Pancreas (tissue), 10 donors: ENCODE measurements around the gene MAP1LC3B. TPM values are rescaled to one million over a fixed set of nuclear protein-coding genes. Genes with fewer than 3 reads are reported as not detected.

Source experiments
- ATAC-seq, 4 donors: fragments of 200-7000 bp; cut with Tn5 transposase; one replicate each; pipeline versions ENCODE4 v1.8.0 to v1.9.1; 2020; ENCODE audit warnings: mild to moderate bottlenecking in 4 of 4, moderate library complexity in 4 of 4
- DNase-seq, 6 donors: peaks; one replicate each; pipeline ENCODE4 v3.0.0-alpha.2; 2020
- FAIRE-seq: peaks from 2 replicates; lab custom pipeline; 2012; peaks lifted over from hg19 to GRCh38; lab: Jason Lieb, UNC
- H3K27ac ChIP-seq, 4 donors: fragments of 200-600 bp; sonication (generic); 1 replicate in 3 of 4; 2 replicates in 1 of 4; pipeline versions ENCODE4 v1.5.0 to v1.8.0; 2020
- H3K27me3 ChIP-seq, 4 donors: fragments of 200-600 bp; one replicate each; pipeline ENCODE4 v1.8.0; 2021
- H3K36me3 ChIP-seq, 3 donors: fragments of 200-600 bp; sonication (generic) in 1 of 3; one replicate each; pipeline versions ENCODE4 v1.5.0 to v1.8.0; 2020 to 2021
- H3K4me1 ChIP-seq, 3 donors: fragments of 200-600 bp; one replicate each; pipeline ENCODE4 v1.8.0; 2021
- H3K4me3 ChIP-seq, 4 donors: fragments of 200-600 bp; sonication (generic) in 2 of 4; one replicate each; pipeline versions ENCODE4 v1.5.0 to v1.8.0; 2020 to 2021
- H3K9me3 ChIP-seq, 4 donors: fragments of 200-600 bp; one replicate each; pipeline ENCODE4 v1.8.0; 2021
- WGBS, 2 donors: extraction: QIAGEN DNeasy Blood & Tissue Kit; methylation state at CpG; one replicate each; pipeline ENCODE4 v1.1.7; 2013; 5-methylcytosine and 5-hydroxymethylcytosine counted together
- intact Hi-C, 3 donors: fragments of 100-400 bp; cut with DNase I; formaldehyde crosslinking; loops; one replicate each; pipeline versions ENCODE4 v1.11.1 to v1.14.2; 2022
- polyA plus RNA-seq, 2 donors: library from polyadenylated mRNA; stranded (reverse); fragments of 200-250 nt; gene quantifications; one replicate each; pipeline ENCODE4 v1.2.3, GENCODE V29; 2013
- total RNA-seq, 6 donors: library from RNA; stranded (reverse); fragmentation: NEBNext Ultra II Directional in 4 of 6; extraction: Animal tissue kit (Norgen Biotek cat#: 25700) in 4 of 6; gene quantifications; one replicate each; pipeline versions ENCODE4 v1.2.1 to v1.2.4, GENCODE V29; 2021 to 2023
- TF ChIP-seq, protein P1 (sequence below), 4 donors: fragments of 200-600 bp; sonication (generic) in 3 of 4; IDR thresholded peaks; one replicate each; pipeline versions ENCODE4 v1.5.0 to v1.8.0; 2021; ENCODE audit warnings: antibody characterized with exemption in 4 of 4
- donor health status: healthy with polysubstance abuse.
- donor health status: DM: no; HTN: no; CAD: no; lungs with moderate emphysema.
- donor health status: DM: no; HTN: no; CAD: no.
- donor health status: control.
- donor health status: control.
- donor health status: Bipolar disorder and iron deficiency.
- donor health status: DM: yes; HTN: yes; CAD: no.
- donor health status: DM: no; HTN: no; CAD: no.
- donor health status: DM: no; HTN: no; CAD: no.
- donor health status: DM: yes; HTN: yes; CAD: no.

MAP1LC3B gene
- total RNA-seq (10 to 100 TPM; 13.9 to 29.4 (median 19.6) TPM), polyA plus RNA-seq (10 to 100 TPM; 20.9 to 35.1 TPM)

- Histone ChIP-seq H3K27ac (peak within 1 kb of the TSS; percentile 94 to 98 (median 97)), H3K4me1 (peaks cover 23 to 49% (median 27%) of the 10 kb centered on the region in 3 donors), H3K4me3 (peak within 1 kb of the TSS; percentile 53 to 78 (median 70))
These were observed at the start of gene MAP1LC3B for GRCh38 chr16:87391950-87392820. MAP1LC3B (plus strand) TSS chr16:87392336; CDS start chr16:87392428, 92 bp downstream.

GRCh38 chr16:87342504-87342903 lies 49.6 kb upstream of the MAP1LC3B start:
- H3K4me1 ChIP-seq = no peaks in the 10 kb centered on the region
- no peak overlapping the region for H3K4me3 ChIP-seq
- TF ChIP-seq, protein P1, sequence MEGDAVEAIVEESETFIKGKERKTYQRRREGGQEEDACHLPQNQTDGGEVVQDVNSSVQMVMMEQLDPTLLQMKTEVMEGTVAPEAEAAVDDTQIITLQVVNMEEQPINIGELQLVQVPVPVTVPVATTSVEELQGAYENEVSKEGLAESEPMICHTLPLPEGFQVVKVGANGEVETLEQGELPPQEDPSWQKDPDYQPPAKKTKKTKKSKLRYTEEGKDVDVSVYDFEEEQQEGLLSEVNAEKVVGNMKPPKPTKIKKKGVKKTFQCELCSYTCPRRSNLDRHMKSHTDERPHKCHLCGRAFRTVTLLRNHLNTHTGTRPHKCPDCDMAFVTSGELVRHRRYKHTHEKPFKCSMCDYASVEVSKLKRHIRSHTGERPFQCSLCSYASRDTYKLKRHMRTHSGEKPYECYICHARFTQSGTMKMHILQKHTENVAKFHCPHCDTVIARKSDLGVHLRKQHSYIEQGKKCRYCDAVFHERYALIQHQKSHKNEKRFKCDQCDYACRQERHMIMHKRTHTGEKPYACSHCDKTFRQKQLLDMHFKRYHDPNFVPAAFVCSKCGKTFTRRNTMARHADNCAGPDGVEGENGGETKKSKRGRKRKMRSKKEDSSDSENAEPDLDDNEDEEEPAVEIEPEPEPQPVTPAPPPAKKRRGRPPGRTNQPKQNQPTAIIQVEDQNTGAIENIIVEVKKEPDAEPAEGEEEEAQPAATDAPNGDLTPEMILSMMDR (IDR thresholded peaks at IDR 0.05) = no peak
- no peak for FAIRE-seq
- H3K27ac ChIP-seq = no peak overlapping the region
- 93 to 94% methylated on average over 20 of the region's 20 CpGs for WGBS, 2 donors
- no peaks in the 10 kb centered on the region for H3K9me3 ChIP-seq
- H3K36me3 ChIP-seq = peaks cover 0 to 38% (median 9%) of the 10 kb centered on the region in 3 donors
- ATAC-seq = no peak
- intact Hi-C loops = no loop called here
- no peak for DNase-seq
- H3K27me3 ChIP-seq = no peaks in the 10 kb centered on the region

More at GRCh38 chr16:87391950-87392820, at the start of gene MAP1LC3B:
- Histone ChIP-seq H3K9me3 (no peaks in the 10 kb centered on the region), H3K27me3 (no peaks in the 10 kb centered on the region), H3K36me3 (no peaks in the 10 kb centered on the region)
- FAIRE-seq (no peak), ATAC-seq (peak; percentile 76 to 87 (median 84)), DNase-seq (peak; percentile 93 to 100 (median 99))
- TF ChIP-seq, protein P1 (IDR thresholded peaks at IDR 0.05) = no peak
- 0 to 1% methylated on average over 54 to 113 of the region's 113 CpGs for WGBS, 2 donors
- intact Hi-C loops = no loop called here

DNA sequence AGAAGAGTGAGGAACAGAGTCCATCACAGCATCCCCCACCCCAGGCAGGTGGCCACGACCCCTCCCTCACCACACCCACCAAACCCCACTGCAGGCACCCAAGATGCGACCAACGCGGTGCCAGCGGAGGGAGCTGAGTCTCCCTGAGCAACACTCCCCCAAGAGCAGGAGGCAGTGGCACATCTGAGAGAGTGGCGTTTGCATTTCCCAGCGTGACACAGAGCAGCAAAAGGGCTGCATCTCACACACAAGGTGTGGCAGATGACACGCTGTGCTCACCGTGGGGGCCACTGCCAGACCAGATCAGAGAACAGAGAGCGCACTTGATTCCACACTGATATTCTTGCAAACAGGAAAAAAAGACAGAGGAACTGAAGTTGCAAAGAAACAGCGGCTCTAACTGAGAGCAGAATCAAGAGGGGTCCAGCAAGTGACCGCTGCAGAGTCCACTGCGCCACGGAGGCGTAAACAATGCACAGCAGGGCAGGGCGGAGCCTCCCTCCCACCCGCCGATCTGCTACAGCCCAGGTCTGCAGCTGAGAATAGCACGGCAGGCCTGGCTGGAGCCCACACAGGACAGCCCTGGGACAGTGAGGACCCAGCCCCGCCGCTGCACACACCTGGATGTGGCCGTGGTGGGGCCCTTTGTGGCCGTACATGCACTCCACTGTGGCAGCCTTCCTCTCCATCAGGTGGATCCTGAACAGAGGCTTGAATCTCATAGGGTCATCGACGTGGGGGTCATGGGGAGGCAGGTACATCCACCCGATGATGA lies 49.0 kb upstream of the MAP1LC3B start:
- Histone ChIP-seq H3K4me1 (no peaks in the 10 kb centered on the region), H3K27me3 (no peaks in the 10 kb centered on the region), H3K27ac (no peak overlapping the region), H3K36me3 (peaks cover 0 to 38% (median 9%) of the 10 kb centered on the region in 3 donors), H3K4me3 (no peak overlapping the region), H3K9me3 (no peaks in the 10 kb centered on the region)
- ATAC-seq (no peak), FAIRE-seq (no peak), DNase-seq (peak in 1 of 6 donors; percentile 39)
- intact Hi-C loops = no loop called here
- WGBS, 2 donors = 85 to 88% methylated on average over 26 of the region's 26 CpGs
- TF ChIP-seq, protein P1 (IDR thresholded peaks at IDR 0.05) = no peak

DNA sequence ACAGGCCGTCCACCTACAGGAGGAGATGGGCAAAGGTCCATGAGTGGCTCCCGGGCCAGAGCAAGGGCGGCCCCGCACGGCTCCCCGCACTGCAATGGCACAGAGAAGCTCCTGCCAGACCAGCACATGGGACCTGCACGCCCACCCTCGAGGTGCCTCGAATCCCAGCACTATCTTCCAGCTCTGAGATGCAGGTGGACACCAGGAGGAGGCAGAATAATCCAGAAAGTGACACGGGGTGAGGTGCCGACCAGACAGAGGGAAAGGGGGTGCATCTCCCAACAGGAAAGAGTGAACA lies 48.4 kb upstream of the MAP1LC3B start:
- WGBS, 2 donors = 84 to 89% methylated on average over 11 of the region's 11 CpGs
- DNase-seq (peak in 2 of 6 donors; percentile 2 to 30), FAIRE-seq (no peak), ATAC-seq (no peak)
- intact Hi-C loops = no loop called here
- Histone ChIP-seq H3K4me1 (no peaks in the 10 kb centered on the region), H3K4me3 (no peak overlapping the region), H3K9me3 (no peaks in the 10 kb centered on the region), H3K36me3 (peaks cover 0 to 38% (median 9%) of the 10 kb centered on the region in 3 donors), H3K27me3 (no peaks in the 10 kb centered on the region), H3K27ac (no peak overlapping the region)
- TF ChIP-seq, protein P1 (IDR thresholded peaks at IDR 0.05) = no peak
